Panc1 (cell line): ENCODE measurements around the gene TPRG1L. TPM values are rescaled to one million over a fixed set of nuclear protein-coding genes. Genes with fewer than 3 reads are reported as not detected.

Experiments
- ATAC-seq: fragments of 200-7000 bp; cut with Tn5 transposase; 2 replicates; pipeline ENCODE4 v1.9.1; 2020; ENCODE audit warnings: mild to moderate bottlenecking, moderate library complexity
- BruUV-seq: library from RNA; stranded (reverse); fragments of 400-500 nt; replicated peaks from 2 replicates; lab custom pipeline; 2021; lab: Mats Ljungman, UMichigan
- CTCF ChIA-PET: fragments of 300-600 bp; sonication (Branson Sonifier 250); formaldehyde crosslinking; loops from one replicate; lab custom pipeline; 2022; ENCODE audit warnings: antibody characterized with exemption; lab: Charles Lee
- POLR2A ChIA-PET: fragments of 300-600 bp; sonication (Branson Sonifier 250); formaldehyde crosslinking; loops from one replicate; lab custom pipeline; 2022; ENCODE audit warnings: antibody characterized with exemption; lab: Charles Lee
- DNase-seq: peaks from one replicate; pipeline ENCODE4 v3.0.0-alpha.2; 2010; ENCODE audit warnings: low read depth, low spot score
- H3K27ac ChIP-seq: 2 replicates; pipeline ENCODE4 v1.5.1; 2011; ENCODE audit warnings: mild to moderate bottlenecking, low read length, inconsistent platforms
- H3K27me3 ChIP-seq: fragments of 200-500 bp; sonication (Bioruptor generic); 2 replicates; pipeline ENCODE4 v1.6.0; 2014; ENCODE audit warnings: low read length, inconsistent platforms; ENCODE audit not compliant: control insufficient read depth, insufficient read depth
- H3K36me3 ChIP-seq: fragments of 200-500 bp; sonication (Bioruptor generic); 2 replicates; pipeline ENCODE4 v1.5.1; 2014; ENCODE audit warnings: inconsistent platforms, mild to moderate bottlenecking, low read length, moderate library complexity; ENCODE audit not compliant: control insufficient read depth, insufficient read depth
- H3K4me1 ChIP-seq: 2 replicates; pipeline ENCODE4 v1.5.1; 2011; ENCODE audit warnings: inconsistent platforms, mild to moderate bottlenecking, low read length, moderate library complexity; ENCODE audit not compliant: control insufficient read depth, insufficient read depth
- H3K4me3 ChIP-seq, 2 experiments: 2 replicates each; pipeline ENCODE4 v1.5.1; 2011 to 2012; ENCODE audit warnings: low read depth in 2 of 2, low read length in 2 of 2, mild to moderate bottlenecking in 2 of 2, inconsistent platforms in 1 of 2, moderate library complexity in 1 of 2
- H3K9me3 ChIP-seq: fragments of 200-500 bp; sonication (Bioruptor generic); 2 replicates; pipeline ENCODE4 v1.5.1; 2014; ENCODE audit warnings: low read depth, mild to moderate bottlenecking, inconsistent platforms, low read length, moderate library complexity; ENCODE audit not compliant: control insufficient read depth, insufficient read depth
- CTCF ChIP-seq: fragments of 450-650 bp; IDR thresholded peaks from 2 replicates; pipeline ENCODE4 v1.5.1; 2017; ENCODE audit warnings: mild to moderate bottlenecking
- POLR2AphosphoS5 ChIP-seq: IDR thresholded peaks from 2 replicates; pipeline ENCODE4 v1.6.1; 2012; ENCODE audit warnings: mild to moderate bottlenecking, low read depth, low read length, moderate library complexity
- SIN3A ChIP-seq: IDR thresholded peaks from 2 replicates; pipeline ENCODE4 v1.6.1; 2012; ENCODE audit warnings: low read depth, mild to moderate bottlenecking, low read length, moderate library complexity, borderline replicate concordance; ENCODE audit not compliant: insufficient read depth
- TCF7L2 ChIP-seq: IDR thresholded peaks from 2 replicates; pipeline ENCODE4 v1.6.1; 2011; ENCODE audit warnings: mild to moderate bottlenecking, low read depth, low read length, inconsistent platforms
- in situ Hi-C: cut with HindIII; loops from 2 replicates; pipeline ENCODE4 v1.10.0; 2016; ENCODE audit warnings: low sequenced_read_pairs, low pct_unique_long_range_greater_than_20kb
- intact Hi-C: fragments of 100-400 bp; cut with micrococcal nuclease; formaldehyde crosslinking; loops from one replicate; pipeline ENCODE4 v1.10.0; 2022; ENCODE audit not compliant: unreplicated experiment
- total RNA-seq: library from RNA; stranded (reverse); gene quantifications from one replicate; pipeline ENCODE4 v1.2.1, GENCODE V29; 2021; ENCODE audit not compliant: unreplicated experiment
- TF ChIP-seq, protein P1 (sequence below), 2 experiments: IDR thresholded peaks; 2 replicates each; pipeline ENCODE4 v1.6.1; 2011 to 2012; ENCODE audit warnings: low read depth in 2 of 2, control low read depth in 1 of 2, low read length in 1 of 2, mild to moderate bottlenecking in 1 of 2, moderate library complexity in 1 of 2; ENCODE audit not compliant: insufficient read depth in 1 of 2

The TPRG1L gene
- total RNA-seq, 1 experiment from 2014 or later: 57.5 TPM

GRCh38 chr1:3597599-3597964 is 27.2 kb upstream of the TPRG1L start:
- Histone ChIP-seq H3K9me3 (no peaks in the 10 kb centered on the region), H3K36me3 (no peaks in the 10 kb centered on the region), H3K27me3 (no peaks in the 10 kb centered on the region), H3K4me1 (peaks cover 8% of the 10 kb centered on the region), H3K4me3 (no peak overlapping the region), H3K27ac (no peak overlapping the region)
- ATAC-seq: no peak
- ChIA-PET POLR2A (no interaction called here), CTCF (no interaction called here)
- no peak for TF ChIP-seq SIN3A
- no peak for TF ChIP-seq POLR2AphosphoS5
- TF ChIP-seq, protein P1, sequence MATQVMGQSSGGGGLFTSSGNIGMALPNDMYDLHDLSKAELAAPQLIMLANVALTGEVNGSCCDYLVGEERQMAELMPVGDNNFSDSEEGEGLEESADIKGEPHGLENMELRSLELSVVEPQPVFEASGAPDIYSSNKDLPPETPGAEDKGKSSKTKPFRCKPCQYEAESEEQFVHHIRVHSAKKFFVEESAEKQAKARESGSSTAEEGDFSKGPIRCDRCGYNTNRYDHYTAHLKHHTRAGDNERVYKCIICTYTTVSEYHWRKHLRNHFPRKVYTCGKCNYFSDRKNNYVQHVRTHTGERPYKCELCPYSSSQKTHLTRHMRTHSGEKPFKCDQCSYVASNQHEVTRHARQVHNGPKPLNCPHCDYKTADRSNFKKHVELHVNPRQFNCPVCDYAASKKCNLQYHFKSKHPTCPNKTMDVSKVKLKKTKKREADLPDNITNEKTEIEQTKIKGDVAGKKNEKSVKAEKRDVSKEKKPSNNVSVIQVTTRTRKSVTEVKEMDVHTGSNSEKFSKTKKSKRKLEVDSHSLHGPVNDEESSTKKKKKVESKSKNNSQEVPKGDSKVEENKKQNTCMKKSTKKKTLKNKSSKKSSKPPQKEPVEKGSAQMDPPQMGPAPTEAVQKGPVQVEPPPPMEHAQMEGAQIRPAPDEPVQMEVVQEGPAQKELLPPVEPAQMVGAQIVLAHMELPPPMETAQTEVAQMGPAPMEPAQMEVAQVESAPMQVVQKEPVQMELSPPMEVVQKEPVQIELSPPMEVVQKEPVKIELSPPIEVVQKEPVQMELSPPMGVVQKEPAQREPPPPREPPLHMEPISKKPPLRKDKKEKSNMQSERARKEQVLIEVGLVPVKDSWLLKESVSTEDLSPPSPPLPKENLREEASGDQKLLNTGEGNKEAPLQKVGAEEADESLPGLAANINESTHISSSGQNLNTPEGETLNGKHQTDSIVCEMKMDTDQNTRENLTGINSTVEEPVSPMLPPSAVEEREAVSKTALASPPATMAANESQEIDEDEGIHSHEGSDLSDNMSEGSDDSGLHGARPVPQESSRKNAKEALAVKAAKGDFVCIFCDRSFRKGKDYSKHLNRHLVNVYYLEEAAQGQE (IDR thresholded peaks at IDR 0.05; ENCODE audit: insufficient read depth in 1 of 2, low read depth in 2 of 2, low read length in 1 of 2): no peak
- TF ChIP-seq TCF7L2: no peak
- no peak for TF ChIP-seq CTCF
- no TSS peak for BruUV-seq
- in situ Hi-C loops (no loop called here), intact Hi-C loops (no loop called here)
- no peak for DNase-seq

GRCh38 chr1:3598051-3598491 is 26.7 kb upstream of the TPRG1L start:
- Histone ChIP-seq H3K4me1 (peaks cover 8% of the 10 kb centered on the region), H3K4me3 (no peak overlapping the region), H3K27me3 (no peaks in the 10 kb centered on the region), H3K9me3 (no peaks in the 10 kb centered on the region), H3K36me3 (no peaks in the 10 kb centered on the region), H3K27ac (no peak overlapping the region)
- POLR2A ChIA-PET: no interaction called here
- CTCF ChIA-PET: interaction anchor here (0.9 kb wide), 1 partner anchor 11 kb away, joined by 5 read pairs; no protein-coding TSS in a partner anchor
- DNase-seq: no peak
- BruUV-seq: no TSS peak
- intact Hi-C loops (no loop called here), in situ Hi-C loops (no loop called here)
- no peak for ATAC-seq
- TF ChIP-seq TCF7L2 (no peak), SIN3A (no peak)

DNA sequence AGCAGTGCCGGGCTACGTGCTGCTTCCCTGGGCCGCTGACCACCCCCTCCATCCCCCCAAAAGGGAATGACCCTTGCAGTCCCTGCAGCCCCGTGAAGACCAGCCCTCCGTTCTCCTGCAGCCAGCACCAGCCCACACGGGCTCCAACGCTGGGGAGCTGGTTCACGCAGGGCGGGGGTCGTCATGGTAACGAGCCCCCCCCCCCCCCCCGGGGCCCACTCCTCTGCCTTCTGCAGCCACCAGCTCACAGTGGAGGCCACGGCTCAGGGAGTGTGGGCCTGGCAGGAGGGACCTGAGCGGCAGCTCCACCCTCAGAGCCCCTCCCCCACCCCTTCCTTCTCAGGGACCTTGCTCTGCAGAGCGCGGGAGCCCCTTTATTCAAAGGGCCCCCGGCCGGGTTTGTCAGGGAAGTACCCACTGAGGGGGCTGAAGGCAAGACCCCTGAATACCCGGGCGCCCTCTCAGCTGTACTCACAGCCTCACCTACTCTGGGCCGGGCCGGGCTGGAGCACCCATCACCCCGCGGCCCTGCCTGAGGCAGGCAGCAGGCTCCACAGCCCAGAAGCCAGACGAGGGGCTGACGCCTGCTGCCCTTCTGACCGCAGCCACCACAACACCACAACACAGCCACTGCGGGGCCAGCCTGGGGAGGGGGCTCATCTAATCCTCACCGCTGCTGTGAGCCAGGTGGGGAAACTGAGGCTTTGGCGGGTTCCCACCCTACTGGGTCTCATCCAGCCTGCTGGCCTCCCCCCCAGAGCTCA is 26.1 kb upstream of the TPRG1L start:
- intact Hi-C loops (no loop called here), in situ Hi-C loops (no loop called here)
- ChIA-PET CTCF (interaction anchor here (0.7 to 0.9 kb wide), 2 partner anchors 11 to 20 kb away, joined by 3 to 5 read pairs; no protein-coding TSS in a partner anchor), POLR2A (no interaction called here)
- Histone ChIP-seq H3K4me3 (no peak overlapping the region), H3K27ac (no peak overlapping the region), H3K4me1 (peaks cover 8% of the 10 kb centered on the region), H3K36me3 (no peaks in the 10 kb centered on the region), H3K9me3 (no peaks in the 10 kb centered on the region), H3K27me3 (no peaks in the 10 kb centered on the region)
- TF ChIP-seq, protein P1 (IDR thresholded peaks at IDR 0.05; ENCODE audit: insufficient read depth in 1 of 2, low read depth in 2 of 2, low read length in 1 of 2): no peak
- TF ChIP-seq SIN3A (no peak), CTCF (no peak), TCF7L2 (no peak), POLR2AphosphoS5 (no peak)
- ATAC-seq (no peak), DNase-seq (no peak)
- no TSS peak for BruUV-seq
